ENCODE results near the gene ZNF614. TPM values are rescaled to one million over a fixed set of nuclear protein-coding genes. Genes with fewer than 3 reads are reported as not detected.
A peak's percentile ranks its signal among the peaks of the same experiment; 100 is the strongest.

The ZNF614 gene
- total RNA-seq, 1 donor from 2014 or later = 5.5 TPM

- Histone ChIP-seq H3K36me3 (peaks cover 91% of the 10 kb centered on the region), H3K27me3 (ENCODE audit: low read depth) (no peaks in the 10 kb centered on the region), H3K4me1 (peaks cover 17% of the 10 kb centered on the region), H3K4me3 (no peak overlapping the region), H3K27ac (replicated peaks) (no peak overlapping the region), H3K9me3 (replicated peaks) (peaks cover 84% of the 10 kb centered on the region)
- TF ChIP-seq CTCF (IDR thresholded peaks at IDR 0.05; ENCODE audit: borderline replicate concordance) = no peak
- intact Hi-C loops (cut with micrococcal nuclease) = no loop called here
- no peak for DNase-seq
Measured at GRCh38 chr19:52022193-52022592, 6.0 kb downstream of the ZNF614 start.

- Histone ChIP-seq H3K4me3 (no peak overlapping the region), H3K9me3 (replicated peaks) (peaks cover 94% of the 10 kb centered on the region), H3K4me1 (peaks cover 7% of the 10 kb centered on the region), H3K27me3 (ENCODE audit: low read depth) (no peaks in the 10 kb centered on the region), H3K27ac (replicated peaks) (no peak overlapping the region), H3K36me3 (peaks cover 100% of the 10 kb centered on the region)
- intact Hi-C loops (cut with micrococcal nuclease) = no loop called here
- DNase-seq = no peak
- no peak for TF ChIP-seq CTCF (IDR thresholded peaks at IDR 0.05; ENCODE audit: borderline replicate concordance)
Measured at GRCh38 chr19:52020506-52020905, 7.7 kb downstream of the ZNF614 start.

GRCh38 chr19:52010674-52011073, 17.5 kb downstream of the ZNF614 start:
- peaks cover 28% of the 10 kb centered on the region for H3K36me3 ChIP-seq
- H3K9me3 ChIP-seq (replicated peaks) = peaks cover 24% of the 10 kb centered on the region
- no peak overlapping the region for H3K27ac ChIP-seq (replicated peaks)
- TF ChIP-seq CTCF (IDR thresholded peaks at IDR 0.05; ENCODE audit: borderline replicate concordance) = no peak
- no peak for DNase-seq
- peaks cover 23% of the 10 kb centered on the region for H3K4me1 ChIP-seq
- no peak overlapping the region for H3K4me3 ChIP-seq
- intact Hi-C loops (cut with micrococcal nuclease) = no loop called here
- H3K27me3 ChIP-seq (ENCODE audit: low read depth) = no peaks in the 10 kb centered on the region

- intact Hi-C loops (cut with micrococcal nuclease) = no loop called here
- Histone ChIP-seq H3K4me3 (peak within 1 kb of the TSS; percentile 84), H3K27me3 (ENCODE audit: low read depth) (no peaks in the 10 kb centered on the region)
Measured at GRCh38 chr19:52007806-52008557, 20.2 kb downstream of the ZNF614 start, which contains the start of gene ZNF615. TSS of gene ZNF615 (minus strand) at chr19:52008211. CDS start at chr19:52003711, 4,500 bp downstream.

GRCh38 chr19:52007451-52007805, 20.8 kb downstream of the ZNF614 start:
- Histone ChIP-seq H3K27ac (replicated peaks) (peak overlapping the region; percentile 93), H3K4me1 (peaks cover 23% of the 10 kb centered on the region), H3K9me3 (replicated peaks) (peaks cover 34% of the 10 kb centered on the region), H3K27me3 (ENCODE audit: low read depth) (no peaks in the 10 kb centered on the region), H3K36me3 (peaks cover 33% of the 10 kb centered on the region), H3K4me3 (peak overlapping the region; percentile 84)
- no peak for DNase-seq
- intact Hi-C loops (cut with micrococcal nuclease) = no loop called here
- TF ChIP-seq CTCF (IDR thresholded peaks at IDR 0.05; ENCODE audit: borderline replicate concordance) = no peak

More at GRCh38 chr19:52007806-52008557, 20.2 kb downstream of the ZNF614 start, which contains the start of gene ZNF615:
- DNase-seq = peak; percentile 91
- TF ChIP-seq CTCF (IDR thresholded peaks at IDR 0.05; ENCODE audit: borderline replicate concordance) = no peak
- Histone ChIP-seq H3K36me3 (peaks cover 33% of the 10 kb centered on the region), H3K4me1 (peaks cover 23% of the 10 kb centered on the region), H3K9me3 (replicated peaks) (peaks cover 29% of the 10 kb centered on the region), H3K27ac (replicated peaks) (peak within 1 kb of the TSS; percentile 93)

Data from left ventricle myocardium inferior (tissue), 1 donor.